Measurements from ENCODE around the gene PITPNC1.

DNA sequence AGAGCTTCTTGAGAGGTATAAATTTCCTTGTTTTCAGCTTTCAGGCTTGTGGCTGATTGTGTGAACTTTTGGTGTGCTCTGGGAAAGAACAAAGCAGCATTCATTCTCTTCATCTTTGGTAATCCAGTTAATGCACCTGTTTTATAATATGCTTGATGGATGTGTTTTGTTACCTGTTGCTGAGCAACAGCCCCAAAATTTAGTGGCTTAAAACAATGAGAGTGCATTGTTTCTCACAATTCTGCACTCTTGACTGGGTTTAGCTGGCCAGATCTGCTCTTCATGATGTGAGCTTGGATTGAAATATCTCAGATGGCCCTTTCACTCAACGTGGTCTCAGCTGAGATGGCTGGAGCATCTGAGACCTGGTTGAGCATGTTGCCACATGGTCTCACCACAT lies 281.9 kb downstream of the PITPNC1 start:
- TF ChIP-seq, protein P1, sequence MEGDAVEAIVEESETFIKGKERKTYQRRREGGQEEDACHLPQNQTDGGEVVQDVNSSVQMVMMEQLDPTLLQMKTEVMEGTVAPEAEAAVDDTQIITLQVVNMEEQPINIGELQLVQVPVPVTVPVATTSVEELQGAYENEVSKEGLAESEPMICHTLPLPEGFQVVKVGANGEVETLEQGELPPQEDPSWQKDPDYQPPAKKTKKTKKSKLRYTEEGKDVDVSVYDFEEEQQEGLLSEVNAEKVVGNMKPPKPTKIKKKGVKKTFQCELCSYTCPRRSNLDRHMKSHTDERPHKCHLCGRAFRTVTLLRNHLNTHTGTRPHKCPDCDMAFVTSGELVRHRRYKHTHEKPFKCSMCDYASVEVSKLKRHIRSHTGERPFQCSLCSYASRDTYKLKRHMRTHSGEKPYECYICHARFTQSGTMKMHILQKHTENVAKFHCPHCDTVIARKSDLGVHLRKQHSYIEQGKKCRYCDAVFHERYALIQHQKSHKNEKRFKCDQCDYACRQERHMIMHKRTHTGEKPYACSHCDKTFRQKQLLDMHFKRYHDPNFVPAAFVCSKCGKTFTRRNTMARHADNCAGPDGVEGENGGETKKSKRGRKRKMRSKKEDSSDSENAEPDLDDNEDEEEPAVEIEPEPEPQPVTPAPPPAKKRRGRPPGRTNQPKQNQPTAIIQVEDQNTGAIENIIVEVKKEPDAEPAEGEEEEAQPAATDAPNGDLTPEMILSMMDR (IDR thresholded peaks at IDR 0.05; ENCODE audit: low read length): no peak
- no peak for TF ChIP-seq EZH2 (IDR thresholded peaks at IDR 0.05; ENCODE audit: borderline replicate concordance, low read length)

All from OCI-LY1 (cell line).